ENCODE results near the gene CYP46A1.
"Not testable (repeated sequence)": the region's sequence is repeated elsewhere in the genome, so short reads cannot be mapped to it uniquely, and the experiment has no call there.

The CYP46A1 gene

GRCh38 chr14:99660006-99660566, 24.0 kb upstream of the CYP46A1 start:
- no peak overlapping the region for H3K9ac ChIP-seq (ENCODE audit: low read length)
- H3K4me3 ChIP-seq (ENCODE audit: low read length): no peak overlapping the region
- no peak overlapping the region for H3K27ac ChIP-seq (ENCODE audit: low read depth, low read length)
- H3K27me3 ChIP-seq (ENCODE audit: control insufficient read depth, insufficient read depth, low read length): peaks cover 2% of the 10 kb centered on the region
- H3K4me1 ChIP-seq (ENCODE audit: control insufficient read depth, insufficient read depth, low read length): no peaks in the 10 kb centered on the region
- no peaks in the 10 kb centered on the region for H3K36me3 ChIP-seq (ENCODE audit: control insufficient read depth, insufficient read depth, low read length)

- Histone ChIP-seq H3K36me3 (ENCODE audit: control insufficient read depth, insufficient read depth, low read length) (no peaks in the 10 kb centered on the region), H3K9ac (ENCODE audit: low read length) (no peak overlapping the region), H3K27me3 (ENCODE audit: control insufficient read depth, insufficient read depth, low read length) (peaks cover 2% of the 10 kb centered on the region), H3K27ac (ENCODE audit: low read depth, low read length) (no peak overlapping the region), H3K4me3 (ENCODE audit: low read length) (no peak overlapping the region), H3K4me1 (ENCODE audit: control insufficient read depth, insufficient read depth, low read length) (no peaks in the 10 kb centered on the region)
Measured at GRCh38 chr14:99660794-99661193, 23.3 kb upstream of the CYP46A1 start.

GRCh38 chr14:99661206-99661605, 22.9 kb upstream of the CYP46A1 start:
- not testable (repeated sequence) for H3K9ac ChIP-seq (ENCODE audit: low read length); H3K27me3 ChIP-seq (ENCODE audit: control insufficient read depth, insufficient read depth, low read length); H3K27ac ChIP-seq (ENCODE audit: low read depth, low read length); H3K4me1 ChIP-seq (ENCODE audit: control insufficient read depth, insufficient read depth, low read length); H3K4me3 ChIP-seq (ENCODE audit: low read length); H3K36me3 ChIP-seq (ENCODE audit: control insufficient read depth, insufficient read depth, low read length)

- Histone ChIP-seq H3K4me1 (ENCODE audit: control insufficient read depth, insufficient read depth, low read length) (no peaks in the 10 kb centered on the region), H3K9ac (ENCODE audit: low read length) (no peak overlapping the region), H3K27me3 (ENCODE audit: control insufficient read depth, insufficient read depth, low read length) (peaks cover 2% of the 10 kb centered on the region), H3K4me3 (ENCODE audit: low read length) (no peak overlapping the region), H3K27ac (ENCODE audit: low read depth, low read length) (no peak overlapping the region), H3K36me3 (ENCODE audit: control insufficient read depth, insufficient read depth, low read length) (no peaks in the 10 kb centered on the region)
Measured at GRCh38 chr14:99662846-99663245, 21.3 kb upstream of the CYP46A1 start.

- Histone ChIP-seq H3K27ac (ENCODE audit: low read depth, low read length) (no peak overlapping the region), H3K9ac (ENCODE audit: low read length) (no peak overlapping the region), H3K4me1 (ENCODE audit: control insufficient read depth, insufficient read depth, low read length) (no peaks in the 10 kb centered on the region), H3K36me3 (ENCODE audit: control insufficient read depth, insufficient read depth, low read length) (no peaks in the 10 kb centered on the region), H3K27me3 (ENCODE audit: control insufficient read depth, insufficient read depth, low read length) (peaks cover 2% of the 10 kb centered on the region), H3K4me3 (ENCODE audit: low read length) (no peak overlapping the region)
Measured at GRCh38 chr14:99663386-99664057, 20.6 kb upstream of the CYP46A1 start.

GRCh38 chr14:99664058-99664936, 19.8 kb upstream of the CYP46A1 start:
- H3K4me3 ChIP-seq (ENCODE audit: low read length): no peak overlapping the region
- peaks cover 1% of the 10 kb centered on the region for H3K27me3 ChIP-seq (ENCODE audit: control insufficient read depth, insufficient read depth, low read length)
- no peak overlapping the region for H3K27ac ChIP-seq (ENCODE audit: low read depth, low read length)
- H3K4me1 ChIP-seq (ENCODE audit: control insufficient read depth, insufficient read depth, low read length): no peaks in the 10 kb centered on the region
- H3K36me3 ChIP-seq (ENCODE audit: control insufficient read depth, insufficient read depth, low read length): no peaks in the 10 kb centered on the region
- no peak overlapping the region for H3K9ac ChIP-seq (ENCODE audit: low read length)

- Histone ChIP-seq H3K36me3 (ENCODE audit: control insufficient read depth, insufficient read depth, low read length) (no peaks in the 10 kb centered on the region), H3K27ac (ENCODE audit: low read depth, low read length) (no peak overlapping the region), H3K9ac (ENCODE audit: low read length) (no peak overlapping the region), H3K4me3 (ENCODE audit: low read length) (no peak overlapping the region), H3K4me1 (ENCODE audit: control insufficient read depth, insufficient read depth, low read length) (no peaks in the 10 kb centered on the region), H3K27me3 (ENCODE audit: control insufficient read depth, insufficient read depth, low read length) (no peaks in the 10 kb centered on the region)
Measured at GRCh38 chr14:99664937-99665273, 19.2 kb upstream of the CYP46A1 start.

- H3K9ac ChIP-seq (ENCODE audit: low read length): no peak overlapping the region
- H3K36me3 ChIP-seq (ENCODE audit: control insufficient read depth, insufficient read depth, low read length): no peaks in the 10 kb centered on the region
Measured at GRCh38 chr14:99666533-99666932, 17.6 kb upstream of the CYP46A1 start.

GRCh38 chr14:99667045-99667444, 17.1 kb upstream of the CYP46A1 start:
- Histone ChIP-seq H3K27me3 (ENCODE audit: control insufficient read depth, insufficient read depth, low read length) (no peaks in the 10 kb centered on the region), H3K4me1 (ENCODE audit: control insufficient read depth, insufficient read depth, low read length) (no peaks in the 10 kb centered on the region), H3K36me3 (ENCODE audit: control insufficient read depth, insufficient read depth, low read length) (no peaks in the 10 kb centered on the region), H3K9ac (ENCODE audit: low read length) (no peak overlapping the region), H3K4me3 (ENCODE audit: low read length) (no peak overlapping the region), H3K27ac (ENCODE audit: low read depth, low read length) (no peak overlapping the region)

More at GRCh38 chr14:99666533-99666932, 17.6 kb upstream of the CYP46A1 start:
- Histone ChIP-seq H3K4me1 (ENCODE audit: control insufficient read depth, insufficient read depth, low read length) (no peaks in the 10 kb centered on the region), H3K27ac (ENCODE audit: low read depth, low read length) (no peak overlapping the region), H3K4me3 (ENCODE audit: low read length) (no peak overlapping the region), H3K27me3 (ENCODE audit: control insufficient read depth, insufficient read depth, low read length) (no peaks in the 10 kb centered on the region)

- no peaks in the 10 kb centered on the region for H3K27me3 ChIP-seq (ENCODE audit: control insufficient read depth, insufficient read depth, low read length)
- H3K9ac ChIP-seq (ENCODE audit: low read length): no peak overlapping the region
- no peaks in the 10 kb centered on the region for H3K4me1 ChIP-seq (ENCODE audit: control insufficient read depth, insufficient read depth, low read length)
- H3K4me3 ChIP-seq (ENCODE audit: low read length): no peak overlapping the region
- H3K36me3 ChIP-seq (ENCODE audit: control insufficient read depth, insufficient read depth, low read length): no peaks in the 10 kb centered on the region
- no peak overlapping the region for H3K27ac ChIP-seq (ENCODE audit: low read depth, low read length)
Measured at GRCh38 chr14:99667821-99668220, 16.3 kb upstream of the CYP46A1 start.

GRCh38 chr14:99668307-99669295, 15.5 kb upstream of the CYP46A1 start:
- no peak overlapping the region for H3K4me3 ChIP-seq (ENCODE audit: low read length)
- H3K36me3 ChIP-seq (ENCODE audit: control insufficient read depth, insufficient read depth, low read length): no peaks in the 10 kb centered on the region
- H3K9ac ChIP-seq (ENCODE audit: low read length): no peak overlapping the region
- H3K4me1 ChIP-seq (ENCODE audit: control insufficient read depth, insufficient read depth, low read length): no peaks in the 10 kb centered on the region
- no peak overlapping the region for H3K27ac ChIP-seq (ENCODE audit: low read depth, low read length)
- H3K27me3 ChIP-seq (ENCODE audit: control insufficient read depth, insufficient read depth, low read length): no peaks in the 10 kb centered on the region

Measured in rectal smooth muscle tissue (tissue), 1 donor.